Stimulated activated CD8-positive, alpha-beta memory T cell treated with anti-CD3 and anti-CD28 coated beads, Interleukin-4, amount 100 ng/mL, for 4 hours (primary cell): Measurements from ENCODE around the gene SCN2B.
A peak's percentile ranks its signal among the peaks of the same experiment; 100 is the strongest.

Experiments used
- DNase-seq, 2 donors: peaks; one replicate each; pipeline ENCODE4 v3.0.0-alpha.2; 2020; ENCODE audit warnings: low read depth in 2 of 2, low spot score in 1 of 2

Gene SCN2B

DNA sequence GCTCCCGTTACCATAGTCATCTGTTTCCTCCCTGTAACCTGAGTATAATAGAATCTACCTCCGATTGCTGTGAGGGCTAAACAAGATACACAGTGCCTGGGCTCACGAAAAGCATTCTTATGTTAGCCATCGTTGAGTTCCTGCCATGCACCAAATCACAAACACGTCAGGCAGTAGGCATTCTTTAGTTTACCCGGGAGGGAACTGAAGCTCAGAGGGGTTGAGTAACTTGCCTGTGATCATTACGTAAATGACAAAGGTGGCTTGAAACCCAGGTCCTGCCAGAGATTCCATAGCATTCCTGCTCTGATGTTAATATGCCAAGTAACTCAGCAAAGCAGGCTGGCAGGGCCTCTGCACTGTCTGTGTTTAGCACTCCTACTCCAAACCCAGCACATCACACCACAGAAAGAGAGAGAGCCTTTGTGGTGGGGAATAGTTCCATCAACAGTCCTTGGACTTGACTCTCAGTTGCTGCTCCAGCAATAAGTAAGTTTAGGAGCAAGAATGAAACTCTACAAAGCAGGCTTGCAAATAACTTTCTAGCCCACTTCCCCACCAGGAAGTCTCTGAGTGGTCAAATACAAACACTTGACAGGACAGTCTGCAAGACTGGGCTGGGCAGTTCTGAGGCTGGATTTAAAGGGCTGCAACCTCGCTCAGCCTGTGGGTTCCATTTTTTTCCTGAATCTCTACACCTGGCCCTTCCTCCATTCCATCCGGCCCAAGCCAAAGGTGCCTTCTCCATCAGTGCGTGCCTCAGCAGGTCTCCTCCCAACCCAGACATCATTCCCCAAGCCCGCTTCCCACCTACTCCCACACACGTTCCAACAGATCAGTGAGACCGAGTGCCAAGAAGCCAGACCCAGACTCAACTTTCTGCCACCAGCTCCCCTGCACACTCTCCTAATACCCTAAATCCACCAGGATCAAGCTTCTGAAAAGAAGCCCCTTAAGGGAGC lies 1.1 kb downstream of the SCN2B start:
- no peak for DNase-seq

DNA sequence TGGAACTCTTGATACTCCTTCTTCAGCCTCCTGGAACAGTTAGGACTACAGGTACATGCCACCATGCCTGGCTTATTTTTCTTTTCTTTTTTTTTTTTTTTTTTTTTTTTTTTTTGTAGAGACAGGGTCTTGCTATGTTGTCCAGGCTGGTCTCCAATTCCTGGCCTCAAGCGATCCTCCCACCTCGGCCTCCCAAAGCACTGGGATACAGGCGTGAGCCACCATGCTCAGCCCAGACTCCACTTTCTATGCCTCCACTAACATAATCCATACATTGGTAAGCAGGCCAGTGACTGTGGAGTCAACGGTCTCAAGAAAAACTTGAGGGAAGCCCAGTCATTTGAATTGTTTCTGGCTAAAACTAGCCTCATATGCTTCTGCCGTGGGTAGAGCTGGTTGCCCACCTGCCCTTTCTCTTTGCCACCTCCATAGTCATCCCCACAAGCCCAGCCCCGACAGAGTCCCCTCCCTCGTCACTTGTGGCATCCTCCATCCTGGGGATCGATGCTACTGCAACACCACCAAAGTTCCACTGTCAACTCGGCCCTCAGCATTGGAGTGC lies 2.4 kb downstream of the SCN2B start:
- DNase-seq = no peak

DNA sequence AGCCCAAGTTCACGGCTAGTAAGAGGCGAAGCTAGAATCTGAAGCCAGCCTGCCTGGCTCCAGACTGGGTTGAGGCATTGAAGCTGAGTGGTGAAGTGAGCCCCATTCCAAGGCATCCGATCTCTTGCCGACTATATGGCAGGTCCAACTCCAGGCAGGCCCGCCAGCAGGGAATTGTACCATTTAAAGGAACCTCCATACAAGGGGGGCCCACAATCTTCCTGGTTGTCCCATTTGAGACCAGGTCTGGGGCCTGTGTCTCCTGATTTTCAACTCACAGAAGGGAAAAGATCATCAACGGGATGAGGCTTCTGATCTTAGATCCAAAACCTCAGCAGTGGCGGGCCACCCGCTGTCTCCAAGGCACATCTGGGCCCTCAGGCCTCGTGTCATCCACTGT lies 4.1 kb downstream of the SCN2B start:
- DNase-seq = no peak

- DNase-seq = peak; percentile 28 to 42
Measured at GRCh38 chr11:118171269-118172062, 5.0 kb downstream of the SCN2B start.

DNA sequence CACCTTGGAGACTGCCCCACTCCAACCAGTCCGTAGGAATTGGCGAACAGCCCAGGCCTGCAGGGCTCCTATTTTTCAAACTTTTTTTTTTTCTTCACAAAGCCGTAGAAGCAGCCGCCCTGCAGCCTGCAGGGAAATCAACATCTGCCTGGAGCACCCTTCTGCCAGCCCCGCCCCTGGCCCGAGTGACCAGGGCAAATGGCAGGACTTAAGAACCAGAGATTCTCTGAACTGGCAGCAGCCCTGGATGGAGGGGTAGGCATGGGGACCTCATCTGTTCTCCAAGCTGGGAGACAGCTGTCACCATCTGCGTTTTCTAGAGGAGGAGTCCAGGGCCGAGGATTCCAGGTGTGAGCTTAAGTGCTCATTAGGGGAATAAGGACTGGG lies 5.6 kb downstream of the SCN2B start:
- DNase-seq = no peak

- no peak for DNase-seq
Measured at GRCh38 chr11:118170231-118170630, 6.2 kb downstream of the SCN2B start.

- DNase-seq = no peak
Measured at GRCh38 chr11:118169300-118170140, 6.9 kb downstream of the SCN2B start.

- DNase-seq = no peak
Measured at GRCh38 chr11:118168751-118169150, 7.7 kb downstream of the SCN2B start.

DNA sequence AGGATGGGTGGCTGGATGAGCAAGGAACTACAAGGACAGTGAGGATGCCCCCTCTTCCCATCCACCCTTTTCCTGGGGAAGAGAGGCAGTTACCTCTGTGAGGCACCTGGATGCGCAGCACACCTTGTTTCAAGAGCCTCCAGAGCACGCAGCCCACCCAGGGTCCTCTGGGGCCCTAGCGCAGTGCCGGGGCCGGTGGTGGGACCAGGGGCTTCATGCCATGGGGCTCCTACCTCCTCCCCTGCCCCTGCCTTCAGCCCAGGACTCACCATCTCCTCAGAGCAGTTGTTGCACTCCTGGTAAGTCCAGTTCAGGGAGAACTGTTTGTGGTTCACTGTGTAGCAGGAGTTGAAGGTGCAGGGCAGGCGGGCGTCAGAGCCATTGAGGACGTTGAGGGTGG lies 8.1 kb downstream of the SCN2B start:
- no peak for DNase-seq

GRCh38 chr11:118167906-118168305 lies 8.5 kb downstream of the SCN2B start:
- no peak for DNase-seq

DNA sequence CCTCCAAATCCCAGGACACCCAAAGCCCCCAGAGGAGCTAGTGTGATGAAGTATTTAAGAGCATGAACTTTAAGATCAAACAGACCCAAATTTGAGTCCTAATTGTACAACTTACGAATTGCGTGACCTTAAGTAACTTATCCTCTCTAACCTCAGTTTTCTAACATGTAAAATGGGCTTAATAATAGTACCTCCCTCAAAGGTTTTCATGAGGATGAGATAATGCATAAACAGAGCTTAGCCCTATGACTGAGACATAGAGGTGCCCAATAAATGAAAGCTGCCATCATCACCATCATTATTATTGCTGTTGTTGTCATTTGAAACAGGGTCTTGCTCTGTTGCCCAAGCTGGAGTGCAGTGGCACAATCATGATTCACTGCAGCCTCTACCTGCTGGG lies 9.2 kb downstream of the SCN2B start:
- DNase-seq = no peak

DNA sequence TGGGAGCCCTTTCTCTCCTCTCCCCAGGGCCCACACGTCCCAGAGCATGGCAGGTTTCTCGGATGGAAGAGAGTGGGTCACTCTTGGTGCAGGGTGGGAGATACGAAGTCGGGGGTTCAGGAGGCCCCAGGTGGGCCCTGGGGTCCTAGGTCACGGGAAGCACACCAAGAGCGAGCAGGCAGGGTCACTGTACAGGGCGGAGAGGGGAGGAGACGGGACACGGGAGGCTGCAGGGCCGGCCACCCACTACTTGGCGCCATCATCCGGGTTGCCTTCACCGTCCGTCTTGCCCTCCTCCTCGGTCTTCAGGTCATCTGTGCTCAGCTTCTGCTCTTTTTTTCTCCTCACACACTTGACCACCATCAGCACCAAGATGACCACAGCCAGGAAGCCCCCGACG lies 9.8 kb downstream of the SCN2B start:
- DNase-seq = no peak

- DNase-seq = no peak
Measured at GRCh38 chr11:118164885-118165284, 11.6 kb downstream of the SCN2B start.

- DNase-seq = no peak
Measured at GRCh38 chr11:118163494-118163893, 12.9 kb downstream of the SCN2B start.

GRCh38 chr11:118162846-118163245 lies 13.6 kb downstream of the SCN2B start:
- DNase-seq = no peak

DNA sequence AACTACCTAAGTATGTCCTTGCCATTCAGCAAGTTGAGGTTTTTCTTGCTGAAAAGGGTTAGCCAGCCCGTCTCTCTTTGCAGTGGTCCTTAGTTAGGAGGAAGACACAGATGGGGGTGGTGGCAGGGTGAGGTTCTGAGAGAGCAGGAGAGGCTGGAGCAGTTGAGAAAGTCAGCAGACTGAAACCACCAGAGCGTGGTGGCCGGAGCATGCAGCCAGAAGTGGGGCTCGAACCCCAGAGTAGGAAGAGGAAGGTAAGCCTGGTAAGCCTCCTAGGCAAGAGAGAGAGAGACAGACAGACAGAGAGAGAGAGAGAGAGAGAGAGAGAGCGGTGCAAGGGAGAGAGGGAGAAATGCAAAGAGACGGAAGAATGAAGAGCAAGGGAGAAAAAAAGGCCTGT lies 14.7 kb downstream of the SCN2B start:
- DNase-seq = no peak

DNA sequence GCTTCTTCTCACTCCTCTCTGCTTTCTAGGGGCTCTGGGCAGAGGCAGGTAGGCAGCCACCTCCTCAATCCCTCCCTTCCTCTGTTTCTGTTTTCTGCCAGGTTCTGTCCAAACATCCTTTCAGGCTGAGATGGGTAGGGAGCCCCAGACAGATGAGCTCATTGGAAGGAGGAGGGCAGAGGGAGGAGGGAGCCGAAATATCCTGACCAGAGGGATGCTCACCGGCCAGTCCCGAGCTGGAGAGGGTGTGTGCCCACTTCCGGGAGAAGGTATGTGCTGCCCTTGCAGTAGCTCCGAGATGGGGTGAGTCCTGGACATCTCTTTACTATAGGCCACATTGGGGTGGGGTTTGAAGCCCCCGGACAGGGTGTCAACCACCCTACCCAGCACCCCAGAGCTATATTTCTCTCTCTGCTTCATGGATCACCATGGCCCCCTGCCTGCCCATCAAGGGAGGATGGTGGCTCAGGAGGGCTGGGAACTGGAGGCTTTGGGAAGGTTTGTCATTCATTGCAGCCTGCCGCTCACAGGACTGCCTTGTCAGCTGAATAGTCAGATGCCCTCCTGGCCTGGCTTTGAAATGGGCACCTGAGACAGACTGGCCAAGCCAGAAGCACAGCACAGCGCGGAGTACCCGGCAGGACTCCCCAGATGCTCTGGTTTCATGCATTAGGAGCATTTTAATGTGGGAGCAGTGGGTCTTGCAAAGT lies 19.1 kb downstream of the SCN2B start:
- no peak for DNase-seq

- DNase-seq = no peak
Measured at GRCh38 chr11:118156531-118157185, 19.8 kb downstream of the SCN2B start.

- no peak for DNase-seq
Measured at GRCh38 chr11:118155776-118156530, 20.5 kb downstream of the SCN2B start.
